Fibroblast of peridontal ligament (primary cell): ENCODE measurements around the gene FOXN3.
"Not testable (repeated sequence)": the region's sequence is repeated elsewhere in the genome, so short reads cannot be mapped to it uniquely, and the experiment has no call there.

Experiments
- DNase-seq: peaks from one replicate; pipeline ENCODE4 v3.0.0-alpha.2; 2010; ENCODE audit errors: extremely low read depth

FOXN3 gene

DNA sequence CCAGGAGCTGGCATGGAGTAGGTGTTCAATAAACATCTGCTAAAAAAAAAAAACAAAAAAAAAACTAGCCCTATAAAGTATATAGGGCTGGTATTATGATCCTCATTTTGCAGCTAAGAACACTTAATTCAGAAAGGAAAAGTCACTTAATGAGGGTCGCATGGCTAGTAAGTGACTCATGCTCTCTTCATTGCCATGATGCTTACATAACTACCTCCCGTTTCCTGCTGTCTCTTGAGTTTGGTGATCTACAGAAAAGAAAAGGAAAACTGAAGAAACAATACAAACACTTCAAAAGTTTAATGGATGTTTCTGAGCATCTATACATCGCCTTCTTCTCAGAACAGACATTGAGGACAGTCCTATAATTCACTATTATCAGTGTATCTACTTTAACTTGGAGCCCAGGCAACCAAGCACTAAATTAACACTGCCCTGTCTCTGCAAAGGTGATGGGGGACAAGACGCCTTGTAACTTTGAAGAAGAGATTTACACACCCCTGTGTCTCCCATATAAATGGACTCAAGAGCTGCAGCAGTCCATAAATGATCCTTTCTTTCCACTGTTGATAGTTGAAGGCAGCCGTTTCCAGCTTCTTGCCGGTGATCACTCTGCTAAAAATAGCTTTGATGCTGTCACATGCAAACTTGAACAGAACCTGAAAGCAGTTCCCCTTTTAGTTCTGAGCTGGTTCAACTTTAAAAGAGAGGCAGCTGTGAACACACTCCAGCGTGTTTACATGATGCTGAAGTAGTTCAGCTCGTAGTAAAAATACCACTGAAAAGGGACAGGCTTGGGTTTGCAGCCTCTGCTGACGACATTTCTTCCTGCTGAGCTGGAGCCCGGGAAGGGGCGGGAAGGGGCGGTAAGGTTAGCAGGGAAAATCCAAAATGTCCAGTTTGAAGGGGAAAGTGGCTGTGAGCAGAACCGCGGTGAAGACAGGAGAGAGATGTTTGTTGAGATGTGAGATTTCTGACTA, 113.3 kb downstream of the FOXN3 start:
- DNase-seq, result peak; percentile 92

DNA sequence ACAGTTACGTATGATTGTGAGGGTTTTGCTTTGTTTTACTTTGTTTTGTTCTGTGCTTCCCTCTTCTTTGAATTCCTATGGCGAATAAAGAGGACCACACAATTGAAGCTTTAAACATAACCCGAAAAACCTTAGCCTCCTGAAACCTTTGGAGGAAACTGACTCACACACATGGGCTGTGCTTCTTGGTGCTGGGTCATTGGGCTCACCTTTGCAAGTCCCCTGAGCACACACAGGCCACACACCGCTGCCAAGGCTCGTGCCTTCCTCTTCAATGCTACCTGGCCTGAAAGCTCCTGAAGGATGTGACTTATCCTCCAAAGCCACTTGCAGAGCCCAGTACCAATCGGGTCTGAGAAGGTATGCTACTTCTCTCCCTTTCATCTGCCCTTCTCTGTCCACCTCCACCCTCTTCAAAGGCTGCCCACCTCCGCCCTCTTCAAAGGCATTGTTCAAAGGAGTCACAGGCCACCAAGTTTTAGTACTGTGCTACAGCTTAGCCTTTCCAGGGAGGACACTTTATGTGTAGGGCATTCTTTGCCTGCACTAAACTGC, 114.6 kb downstream of the FOXN3 start:
- no peak for DNase-seq

DNA sequence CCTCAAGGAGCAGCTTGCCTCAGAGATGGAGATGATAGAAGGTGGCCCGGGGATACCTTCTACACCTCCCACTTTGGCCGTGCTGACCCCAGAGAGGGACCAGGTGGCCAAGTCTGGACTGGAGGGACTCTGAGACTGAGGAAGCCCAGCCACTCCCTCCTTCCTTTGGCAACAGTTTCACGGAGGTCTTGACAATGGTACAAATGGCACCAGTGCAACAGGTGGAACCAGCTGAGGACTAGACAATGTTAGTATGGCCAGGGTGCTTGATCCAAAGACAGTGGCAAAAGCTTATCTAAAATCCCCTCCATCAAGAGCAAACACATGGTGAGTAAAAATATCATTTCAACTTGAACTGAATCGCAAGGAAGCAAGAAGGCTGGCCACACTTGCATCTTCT, 117.4 kb downstream of the FOXN3 start:
- DNase-seq, result no peak

- no peak for DNase-seq
These were observed 118.8 kb downstream of the FOXN3 start for GRCh38 chr14:89298056-89298834.

- no peak for DNase-seq
These were observed 120.7 kb downstream of the FOXN3 start for GRCh38 chr14:89296281-89296745.

- no peak for DNase-seq
These were observed 122.2 kb downstream of the FOXN3 start for GRCh38 chr14:89294872-89295271.

- not testable (repeated sequence) for DNase-seq
These were observed 122.6 kb downstream of the FOXN3 start for GRCh38 chr14:89294469-89294868.

DNA sequence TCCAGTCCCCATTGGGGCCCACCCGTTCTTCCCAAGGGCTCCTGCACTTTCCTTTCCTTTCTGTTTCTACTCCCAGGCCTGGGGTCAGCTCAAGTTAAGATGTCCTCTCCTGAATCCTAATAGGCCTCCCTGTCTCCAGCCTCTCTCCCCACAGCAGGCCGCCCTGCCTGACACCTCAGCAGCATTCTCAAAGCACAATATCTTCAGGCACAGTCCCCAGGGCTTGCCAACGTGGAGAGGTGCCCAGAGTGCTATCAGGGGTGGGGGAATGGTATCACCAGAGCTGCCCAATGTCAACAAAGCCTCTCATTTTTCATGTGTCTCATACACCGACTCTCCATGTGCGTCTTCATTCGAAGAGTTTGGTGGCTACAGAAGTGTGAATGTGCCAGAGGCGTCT, 123.0 kb downstream of the FOXN3 start:
- no peak for DNase-seq

DNA sequence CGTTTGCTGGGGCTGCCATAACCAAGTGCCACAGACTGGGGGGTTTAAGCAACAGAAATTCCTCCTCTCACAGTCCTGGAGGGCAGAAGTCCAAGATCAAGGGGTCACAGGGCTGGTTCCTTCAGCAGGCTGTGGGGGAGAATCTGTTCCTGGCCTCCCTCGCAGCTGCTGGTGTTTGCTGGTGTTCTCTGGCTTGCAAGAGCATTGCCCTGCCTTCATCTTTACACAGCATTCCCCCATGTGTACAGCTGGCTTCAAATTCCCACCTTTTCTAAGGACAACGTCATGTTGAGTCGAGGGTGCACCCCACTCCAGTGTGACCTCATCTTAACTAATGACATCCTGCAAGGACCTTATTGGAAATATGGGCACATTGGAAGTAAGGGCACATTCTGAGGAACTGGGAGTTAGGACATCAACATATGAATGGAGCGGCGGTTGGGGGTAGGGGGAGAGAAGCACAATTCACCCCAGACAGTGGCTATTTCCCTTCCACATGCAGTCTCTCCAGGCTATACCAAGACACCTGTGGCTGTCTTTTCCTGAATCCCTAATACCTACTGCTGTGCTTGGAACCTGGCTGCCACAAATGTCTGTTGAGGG, 123.6 kb downstream of the FOXN3 start:
- no peak for DNase-seq

DNA sequence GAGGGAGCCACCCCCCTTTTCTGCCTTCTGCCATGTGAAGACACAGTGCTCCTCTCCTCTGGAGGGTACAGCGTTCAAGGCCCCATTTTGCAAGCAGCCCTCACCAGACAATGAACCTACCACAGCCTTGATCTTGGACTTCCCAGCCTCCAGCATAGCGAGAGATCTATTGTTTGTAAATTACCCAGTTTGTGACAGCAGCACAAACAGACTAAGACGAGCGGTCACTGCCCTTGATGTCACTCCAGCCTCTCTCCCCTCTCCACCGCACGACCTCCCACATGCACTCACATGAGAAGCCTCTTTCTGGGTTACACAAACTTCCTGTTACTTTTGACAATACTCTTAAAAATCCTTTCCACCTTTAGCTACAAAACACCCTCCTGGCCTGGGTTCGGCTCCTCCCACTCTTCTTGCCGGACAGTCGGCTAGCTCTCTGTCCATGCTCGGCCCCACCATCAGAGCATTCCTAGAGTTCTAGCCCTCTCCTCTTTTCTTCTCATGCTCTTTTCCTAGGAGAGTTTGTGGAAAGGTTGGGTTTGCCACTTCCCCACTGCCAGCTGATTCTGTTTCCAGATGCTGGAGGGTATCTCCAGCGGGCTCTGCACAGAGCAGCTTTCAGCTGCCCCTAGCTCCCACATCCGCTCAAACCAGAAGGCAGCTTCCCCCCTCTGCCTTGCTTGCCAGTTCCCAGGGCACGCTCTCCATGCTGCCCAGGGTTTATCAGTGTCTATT, 124.3 kb downstream of the FOXN3 start:
- DNase-seq, result no peak

DNA sequence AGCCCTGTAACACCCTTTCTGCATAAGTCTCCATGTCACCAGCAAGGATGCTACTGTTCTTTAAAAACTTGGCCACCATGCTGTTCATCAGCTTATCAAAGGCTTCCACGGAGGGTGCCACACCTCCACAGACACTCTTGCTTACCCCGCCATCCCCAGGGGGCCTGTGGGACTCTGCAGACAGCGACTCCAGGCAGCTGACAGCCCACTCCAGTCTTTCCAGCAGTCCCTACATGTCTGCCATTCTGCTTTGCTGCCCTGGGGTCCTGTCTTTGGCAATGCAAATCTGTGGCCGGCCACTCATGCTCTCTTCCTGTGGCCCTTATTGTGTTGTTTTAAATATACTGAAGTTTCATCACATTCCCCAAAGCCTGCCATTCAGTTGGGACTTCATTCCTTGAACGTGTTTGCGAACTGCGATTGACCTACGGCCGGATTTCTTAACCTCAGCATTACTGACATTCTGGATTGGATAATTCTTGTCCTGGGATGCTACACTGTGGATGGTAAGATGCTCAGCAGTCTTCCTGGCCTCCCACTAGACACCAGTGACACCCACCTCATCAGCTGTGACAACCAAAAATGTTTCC, 125.6 kb downstream of the FOXN3 start:
- DNase-seq, result no peak

DNA sequence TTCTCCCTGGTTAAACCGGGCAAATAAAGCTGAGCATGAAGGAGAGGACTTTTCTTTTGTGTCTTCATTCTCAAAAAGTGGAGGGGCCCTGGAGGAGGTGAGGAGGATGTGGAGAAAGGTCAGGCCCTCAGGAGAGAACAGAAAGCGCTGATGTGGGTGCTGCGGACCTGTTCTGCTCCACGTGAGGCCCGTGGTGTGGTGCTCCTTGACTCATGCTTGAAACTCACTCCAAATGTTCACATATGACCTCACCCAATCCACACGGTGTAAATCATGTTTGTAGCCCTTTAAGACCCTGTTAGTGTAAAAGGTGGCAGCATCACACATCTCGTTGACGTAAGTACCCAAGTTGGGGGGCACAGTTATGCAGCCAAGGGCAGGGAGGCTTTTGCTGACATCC, 126.2 kb downstream of the FOXN3 start:
- DNase-seq, result no peak

DNA sequence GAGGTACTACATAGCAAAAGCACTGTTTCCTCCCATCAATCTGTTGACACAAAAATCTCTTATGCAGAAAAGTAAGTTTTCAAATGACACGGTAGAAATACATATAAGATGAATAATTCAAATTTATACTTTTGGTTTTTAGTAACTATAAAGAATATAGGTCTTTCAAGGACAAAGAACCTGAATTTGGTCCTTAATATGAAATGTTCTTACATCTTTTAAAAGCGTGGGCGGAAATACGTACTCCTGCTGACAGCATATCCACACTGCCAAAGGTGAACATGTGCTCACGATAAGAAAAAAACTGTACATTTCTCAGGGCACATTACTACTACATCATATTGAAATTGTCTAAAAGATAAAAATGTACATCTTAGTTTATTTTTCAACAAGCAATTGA, 127.6 kb downstream of the FOXN3 start:
- DNase-seq, result no peak

- no peak for DNase-seq
These were observed 128.9 kb downstream of the FOXN3 start for GRCh38 chr14:89288114-89288513.

DNA sequence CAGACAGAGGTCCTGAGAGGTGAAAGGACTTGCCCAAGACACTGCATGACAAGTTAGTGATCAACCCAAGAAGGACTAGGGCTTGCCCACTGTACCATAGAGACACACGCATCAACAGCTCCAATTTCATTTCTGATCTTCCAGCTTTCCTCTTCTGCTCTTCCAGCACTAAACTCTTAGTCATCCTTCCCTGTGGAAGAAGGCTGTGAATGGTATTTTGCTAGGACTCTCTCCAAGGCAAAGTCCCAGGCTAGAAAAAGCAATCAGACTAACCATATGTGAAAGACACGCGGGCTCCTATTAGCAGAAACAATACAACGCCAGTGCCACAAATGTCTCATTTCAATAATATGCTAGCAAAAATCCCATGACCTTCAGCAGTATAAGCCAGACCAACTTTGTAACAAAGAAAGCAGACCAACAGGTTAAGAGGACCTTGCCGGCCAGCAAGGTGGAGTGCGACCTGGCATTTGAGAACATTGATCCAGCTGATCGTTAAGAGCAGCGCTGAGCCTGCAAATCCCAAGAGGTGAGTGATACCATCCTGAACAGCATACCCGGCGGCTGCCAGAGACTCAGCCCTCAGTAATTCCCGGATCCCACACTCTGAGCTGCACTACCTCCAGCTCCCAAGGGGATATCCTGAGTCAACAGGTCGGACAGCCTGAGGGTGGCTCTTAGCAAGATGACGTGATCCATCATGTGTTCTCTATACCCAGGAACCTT, 132.5 kb downstream of the FOXN3 start:
- DNase-seq, result peak; percentile 84

DNA sequence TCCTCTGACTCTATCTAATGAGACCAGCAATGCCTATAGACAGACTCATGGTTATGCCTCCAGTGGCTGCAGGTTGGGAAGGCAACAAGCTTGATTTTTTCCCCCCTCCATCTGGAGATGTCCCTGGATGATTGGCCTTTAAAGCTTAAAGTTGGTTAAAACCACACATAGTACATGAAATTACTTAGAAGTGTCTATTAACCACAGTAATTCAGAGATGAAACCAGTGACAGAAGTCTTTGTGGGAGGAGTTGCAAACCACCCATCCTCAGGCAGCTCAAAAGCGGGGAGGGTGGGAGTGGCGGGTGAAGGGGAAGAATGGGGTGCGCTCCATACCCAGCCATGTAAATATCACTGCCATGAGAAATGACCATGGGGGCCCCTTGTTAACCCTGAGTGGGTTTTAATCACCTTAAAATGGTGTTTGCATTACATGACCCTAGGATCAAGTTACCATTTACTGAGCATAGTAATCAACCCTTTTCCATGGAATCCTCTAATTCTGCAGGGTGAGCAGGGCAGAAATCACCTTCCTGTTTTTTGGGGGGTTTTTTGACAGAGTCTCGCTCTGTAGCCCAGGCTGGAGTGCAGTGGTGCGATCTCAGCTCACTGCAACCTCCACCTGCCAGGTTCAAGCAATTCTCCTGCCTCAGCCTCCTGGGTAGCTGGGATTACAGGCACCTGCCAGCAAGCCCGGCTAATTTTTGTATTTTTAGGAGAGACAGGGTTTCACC, 133.5 kb downstream of the FOXN3 start:
- no peak for DNase-seq

DNA sequence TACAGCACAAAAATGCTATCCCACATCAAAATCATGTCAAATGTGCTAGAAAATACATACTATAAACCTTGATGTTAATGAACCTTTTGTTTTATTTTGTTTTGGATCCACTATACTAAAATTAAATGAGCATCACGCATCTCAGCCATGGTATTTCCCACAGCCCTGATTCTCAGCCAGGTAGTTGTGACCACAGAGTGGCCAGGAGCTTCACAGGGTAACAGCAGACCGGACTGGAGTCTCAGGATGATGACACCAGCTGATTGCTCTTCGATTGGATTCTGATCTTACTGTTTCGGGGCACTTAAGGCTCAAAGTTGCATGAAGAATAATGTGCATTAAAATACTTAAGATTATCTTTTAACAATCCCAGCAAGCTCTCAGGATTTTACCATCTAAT, 134.8 kb downstream of the FOXN3 start:
- DNase-seq, result no peak

GRCh38 chr14:89280600-89280999, 136.4 kb downstream of the FOXN3 start:
- no peak for DNase-seq

DNA sequence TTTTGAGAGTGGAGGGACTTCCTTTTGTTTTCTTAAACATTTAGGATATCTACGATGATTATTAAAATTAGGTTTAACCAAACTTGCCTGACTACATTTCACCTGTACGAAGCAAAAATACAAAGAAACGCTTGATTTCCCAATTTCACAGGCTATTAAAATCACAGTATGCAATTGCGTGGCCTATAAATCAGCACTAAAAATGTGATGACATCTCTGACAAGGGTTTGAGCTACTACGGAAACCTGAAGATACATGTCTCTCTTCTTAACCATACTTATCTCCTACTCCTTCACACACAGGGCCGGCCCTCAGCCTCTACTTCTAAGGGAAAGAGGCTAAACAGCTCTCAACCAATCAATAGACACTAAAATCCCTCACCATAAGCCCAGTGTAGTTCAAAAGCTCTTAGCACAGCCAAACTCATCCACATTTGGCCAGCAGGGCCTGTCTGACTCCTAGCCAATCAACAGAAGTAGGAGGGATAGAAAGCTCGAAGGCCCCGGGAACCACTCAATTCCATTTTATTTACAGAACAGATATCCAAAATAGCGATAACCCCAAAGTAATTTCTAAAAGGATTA, 137.3 kb downstream of the FOXN3 start:
- DNase-seq, result no peak
